GM10266 (cell line): ENCODE data around the gene NLN.
"Not testable (repeated sequence)": the region's sequence is repeated elsewhere in the genome, so short reads cannot be mapped to it uniquely, and the experiment has no call there.

ENCODE experiments used
- DNase-seq: peaks from one replicate; pipeline ENCODE4 v3.0.0; 2012; ENCODE audit errors: extremely low spot score
- TF ChIP-seq, protein P1 (sequence below): IDR thresholded peaks from 2 replicates; pipeline ENCODE4 v1.5.1; 2012; ENCODE audit warnings: mild to moderate bottlenecking, low read depth; ENCODE audit not compliant: control insufficient read depth, insufficient read depth; ENCODE audit errors: missing control alignments

The NLN gene

DNA sequence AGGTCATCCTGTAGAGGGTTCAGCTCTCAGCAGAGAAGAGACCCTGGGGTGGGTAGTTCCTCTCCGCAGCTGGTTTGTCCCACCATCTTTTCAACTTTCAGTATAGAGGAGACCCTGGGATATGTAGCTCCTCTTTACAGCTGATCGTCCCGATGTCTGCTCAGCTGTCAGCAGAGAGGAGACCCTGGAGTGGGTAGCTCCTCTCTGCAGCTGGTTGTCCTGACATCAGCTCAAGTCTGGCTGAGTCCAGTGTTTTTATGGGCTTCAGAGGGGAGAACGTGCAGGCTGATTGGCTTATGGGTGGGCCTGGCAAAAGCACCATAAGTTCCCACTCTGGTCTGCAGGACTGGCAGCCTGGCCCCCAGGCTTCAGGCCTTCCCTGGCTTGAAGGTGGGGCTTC lies 80.8 kb downstream of the NLN start:
- TF ChIP-seq, protein P1, sequence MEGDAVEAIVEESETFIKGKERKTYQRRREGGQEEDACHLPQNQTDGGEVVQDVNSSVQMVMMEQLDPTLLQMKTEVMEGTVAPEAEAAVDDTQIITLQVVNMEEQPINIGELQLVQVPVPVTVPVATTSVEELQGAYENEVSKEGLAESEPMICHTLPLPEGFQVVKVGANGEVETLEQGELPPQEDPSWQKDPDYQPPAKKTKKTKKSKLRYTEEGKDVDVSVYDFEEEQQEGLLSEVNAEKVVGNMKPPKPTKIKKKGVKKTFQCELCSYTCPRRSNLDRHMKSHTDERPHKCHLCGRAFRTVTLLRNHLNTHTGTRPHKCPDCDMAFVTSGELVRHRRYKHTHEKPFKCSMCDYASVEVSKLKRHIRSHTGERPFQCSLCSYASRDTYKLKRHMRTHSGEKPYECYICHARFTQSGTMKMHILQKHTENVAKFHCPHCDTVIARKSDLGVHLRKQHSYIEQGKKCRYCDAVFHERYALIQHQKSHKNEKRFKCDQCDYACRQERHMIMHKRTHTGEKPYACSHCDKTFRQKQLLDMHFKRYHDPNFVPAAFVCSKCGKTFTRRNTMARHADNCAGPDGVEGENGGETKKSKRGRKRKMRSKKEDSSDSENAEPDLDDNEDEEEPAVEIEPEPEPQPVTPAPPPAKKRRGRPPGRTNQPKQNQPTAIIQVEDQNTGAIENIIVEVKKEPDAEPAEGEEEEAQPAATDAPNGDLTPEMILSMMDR: no peak
- no peak for DNase-seq

DNA sequence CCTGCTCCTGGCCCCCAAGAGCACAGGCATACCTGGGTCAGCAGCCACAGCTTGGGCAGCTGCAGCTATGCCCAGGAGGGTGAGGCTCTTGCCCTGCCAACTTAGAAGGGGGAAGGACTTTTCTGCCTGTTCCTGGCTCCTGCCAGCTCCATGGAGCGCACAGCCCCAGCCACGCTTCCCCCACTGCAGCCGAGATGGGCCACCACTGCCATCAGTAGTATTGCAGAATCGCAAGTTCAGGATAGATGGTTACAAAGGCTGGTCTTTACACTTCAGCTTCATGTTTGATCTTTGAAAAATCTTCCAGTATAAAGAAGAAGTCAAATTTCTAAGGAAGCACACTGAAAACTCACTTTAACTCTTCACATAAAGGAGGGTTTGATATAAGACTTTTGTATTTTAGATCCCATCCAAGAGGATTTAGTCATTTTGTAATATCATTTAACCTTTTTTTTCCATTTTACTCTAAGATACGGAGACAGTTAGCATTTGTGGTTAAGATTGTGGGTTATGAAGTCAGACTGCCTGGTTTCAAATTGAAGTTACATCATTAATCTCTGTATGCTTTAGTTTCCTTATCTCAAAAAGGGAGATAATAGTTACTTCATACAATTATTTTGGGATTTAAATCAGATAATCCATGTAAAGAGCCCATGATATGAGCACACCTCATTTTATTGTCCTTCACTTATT lies 81.8 kb downstream of the NLN start:
- TF ChIP-seq, protein P1: no peak
- no peak for DNase-seq

DNA sequence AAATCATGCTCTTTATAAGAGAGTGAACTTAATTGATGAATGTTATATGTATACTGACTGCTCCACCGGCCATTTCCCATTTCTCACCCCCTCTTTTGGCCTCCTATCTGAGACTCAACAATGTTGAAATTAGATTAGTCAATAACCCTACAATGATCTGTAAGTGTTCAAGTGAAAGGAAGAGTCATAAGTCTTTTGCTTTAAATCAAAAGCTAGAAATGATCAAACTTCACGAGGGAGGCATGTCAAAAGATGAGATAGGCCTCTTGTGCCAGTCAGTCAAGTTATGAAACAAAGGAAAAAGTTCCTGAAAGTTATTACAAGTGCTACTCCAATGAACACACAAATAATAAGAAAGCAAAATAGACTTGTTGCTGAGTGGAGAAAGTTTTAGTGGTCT lies 83.1 kb downstream of the NLN start:
- TF ChIP-seq, protein P1: no peak

GRCh38 chr5:65807494-65807893 lies 85.5 kb downstream of the NLN start:
- not testable (repeated sequence) for DNase-seq

More for the DNA sequence above, 83.1 kb downstream of the NLN start:
- no peak for DNase-seq

DNA sequence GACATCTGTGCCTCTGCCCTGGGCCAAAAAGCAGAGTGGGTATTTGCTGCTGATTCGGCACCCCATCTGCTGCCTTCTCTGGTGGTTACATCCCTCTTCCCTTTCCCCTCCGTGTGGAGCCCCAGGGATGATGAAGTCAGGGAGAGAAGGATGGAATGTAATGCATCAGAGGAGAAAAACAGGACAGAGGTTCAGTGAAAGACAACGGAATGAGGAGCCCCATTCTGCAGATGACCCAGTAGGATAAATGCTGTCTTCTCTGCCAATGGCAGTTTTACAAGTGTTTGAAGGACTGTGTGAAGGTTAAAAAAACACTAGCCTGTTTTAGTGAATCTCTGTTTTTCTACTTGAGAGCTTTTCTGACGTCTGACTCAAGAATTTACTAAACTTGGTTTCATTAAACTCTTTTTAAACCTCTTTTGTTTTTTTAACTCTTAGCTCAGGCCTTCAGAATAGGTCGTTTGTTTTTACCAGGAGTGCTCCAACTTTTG lies 86.3 kb downstream of the NLN start:
- TF ChIP-seq, protein P1: no peak
- no peak for DNase-seq

DNA sequence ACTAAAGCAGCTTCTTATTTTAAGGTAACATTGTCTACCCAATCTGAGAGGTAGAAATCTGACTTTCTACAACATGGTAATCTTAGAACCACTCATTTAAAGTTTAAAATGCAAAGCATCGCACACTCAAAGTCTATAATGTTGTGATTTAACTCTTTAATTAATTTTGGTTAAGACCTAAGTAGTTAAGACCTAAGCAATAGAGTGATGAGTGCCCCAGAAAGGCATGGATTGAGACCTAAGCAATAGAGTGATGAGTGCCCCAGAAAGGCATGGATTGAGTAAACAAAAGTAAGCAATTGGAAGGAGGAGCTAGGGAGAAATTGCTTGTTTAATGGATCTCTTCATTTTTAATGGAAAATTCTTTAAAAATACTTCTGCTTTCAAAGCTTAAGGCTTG lies 86.8 kb downstream of the NLN start:
- TF ChIP-seq, protein P1: no peak
- DNase-seq: no peak

GRCh38 chr5:65809817-65810531 lies 88.0 kb downstream of the NLN start:
- TF ChIP-seq, protein P1: no peak
- DNase-seq: no peak
